Activated naive CD4-positive, alpha-beta T cell treated with anti-CD3 and anti-CD28 coated beads, Interleukin-2, amount 50 U/mL, for 72 hours (primary cell): ENCODE measurements around the gene CYB5A. TPM values are rescaled to one million over a fixed set of nuclear protein-coding genes. Genes with fewer than 3 reads are reported as not detected.
"Not testable (repeated sequence)": the region's sequence is repeated elsewhere in the genome, so short reads cannot be mapped to it uniquely, and the experiment has no call there.

Experiments
- ATAC-seq, 2 donors: fragments of 150-1000 bp; cut with Tn5 transposase; 2 replicates each; pipeline ENCODE4 v1.10.0; 2021; ENCODE audit warnings: mild to moderate bottlenecking in 2 of 2, moderate library complexity in 2 of 2
- DNase-seq, 2 donors: peaks; one replicate each; pipeline ENCODE4 v3.0.0; 2021 to 2022; ENCODE audit warnings: low spot score in 2 of 2
- H3K27ac Mint-ChIP-seq, 2 donors: one replicate each; pipeline ENCODE4 v1.8.0; 2022; ENCODE audit warnings: mild to moderate bottlenecking in 2 of 2, mixed read lengths in 2 of 2
- H3K36me3 Mint-ChIP-seq, 2 donors: one replicate each; pipeline ENCODE4 v1.8.0; 2022; ENCODE audit warnings: mixed read lengths in 2 of 2
- H3K9me3 Mint-ChIP-seq, 2 donors: one replicate each; pipeline ENCODE4 v1.8.0; 2022; ENCODE audit warnings: mixed read lengths in 2 of 2
- total RNA-seq, 2 donors: library from RNA; stranded (reverse); gene quantifications; one replicate each; pipeline ENCODE4 v1.2.3, GENCODE V29; 2022

The CYB5A gene, protein sequence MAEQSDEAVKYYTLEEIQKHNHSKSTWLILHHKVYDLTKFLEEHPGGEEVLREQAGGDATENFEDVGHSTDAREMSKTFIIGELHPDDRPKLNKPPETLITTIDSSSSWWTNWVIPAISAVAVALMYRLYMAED
- 10 to 100 TPM; 44.5 to 57.1 TPM for total RNA-seq

- ATAC-seq (peak; percentile 97 to 99), DNase-seq (peak; percentile 98 to 100)
- H3K9me3 Mint-ChIP-seq = no peaks in the 10 kb centered on the region
- peak within 1 kb of the TSS; percentile 84 to 88 for H3K27ac Mint-ChIP-seq
- H3K36me3 Mint-ChIP-seq = peaks cover 6 to 8% of the 10 kb centered on the region in 2 donors
These were observed at the start of gene CYB5A for GRCh38 chr18:74291771-74292540. Gene CYB5A, minus strand, starts transcription at chr18:74291963. Its CDS starts 88 bp downstream, at chr18:74291875.

DNA sequence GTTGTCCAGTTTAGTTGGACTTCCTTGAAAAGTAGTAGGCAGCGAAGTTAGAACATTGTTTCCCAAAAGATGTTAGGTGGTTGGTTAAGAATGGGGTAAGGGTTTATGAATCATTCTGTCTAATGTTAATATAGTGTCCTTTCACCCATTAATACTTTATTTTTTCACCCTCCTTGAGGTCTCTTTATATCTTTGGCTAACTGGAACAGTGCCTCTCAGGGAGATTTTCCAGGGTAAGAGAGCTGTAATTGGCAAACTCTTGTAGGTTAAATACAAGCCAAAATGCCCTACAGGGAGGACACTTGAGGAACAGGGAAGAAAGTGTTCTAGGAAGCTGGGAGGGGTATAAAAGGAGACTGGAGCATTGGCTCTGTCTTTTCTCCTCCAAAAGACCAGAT lies 46.1 kb upstream of the CYB5A start:
- DNase-seq (no peak), ATAC-seq (no peak)
- Mint-ChIP-seq H3K27ac (no peak overlapping the region), H3K9me3 (peaks cover 0 to 5% of the 10 kb centered on the region in 2 donors), H3K36me3 (no peaks in the 10 kb centered on the region)

DNA sequence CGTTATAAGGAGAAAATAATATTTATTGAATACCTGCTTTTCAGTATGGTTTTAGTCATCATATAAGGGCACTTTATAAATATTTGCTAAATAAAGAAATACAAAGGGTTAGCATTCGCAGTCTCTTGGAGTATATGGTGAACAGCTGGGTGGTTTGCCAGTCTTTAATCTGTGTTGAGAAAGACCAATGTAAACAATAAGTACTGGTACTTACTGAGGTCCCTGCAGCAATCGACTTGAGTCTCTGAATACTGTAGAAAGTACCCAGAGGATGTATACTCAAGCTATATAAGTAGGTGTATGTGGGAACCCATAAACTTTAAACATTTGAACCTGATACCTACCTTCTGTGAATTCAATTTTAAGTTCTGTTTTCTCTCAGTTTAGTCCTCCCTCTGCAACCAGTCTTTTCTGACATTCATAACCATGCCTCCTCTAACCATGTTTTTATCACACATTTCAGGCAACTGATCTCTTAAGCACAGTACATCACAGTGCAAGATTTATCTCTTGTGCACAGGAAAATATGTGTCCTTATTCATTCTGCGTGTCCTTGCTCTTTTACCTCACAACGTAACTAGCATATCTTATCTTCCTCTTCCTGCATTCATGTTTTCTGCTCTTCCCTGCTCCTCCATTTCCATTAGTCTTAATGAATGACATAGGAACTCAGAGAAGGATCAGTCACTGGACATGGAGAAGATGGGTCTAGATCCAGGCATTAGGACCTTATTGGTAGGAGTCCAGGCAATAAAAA lies 45.6 kb upstream of the CYB5A start:
- peaks cover 0 to 5% of the 10 kb centered on the region in 2 donors for H3K9me3 Mint-ChIP-seq
- no peak for DNase-seq
- no peak for ATAC-seq
- no peak overlapping the region for H3K27ac Mint-ChIP-seq
- no peaks in the 10 kb centered on the region for H3K36me3 Mint-ChIP-seq

- ATAC-seq (no peak), DNase-seq (no peak)
- no peaks in the 10 kb centered on the region for H3K36me3 Mint-ChIP-seq
- no peak overlapping the region for H3K27ac Mint-ChIP-seq
- peaks cover 0 to 5% of the 10 kb centered on the region in 2 donors for H3K9me3 Mint-ChIP-seq
These were observed 44.9 kb upstream of the CYB5A start for GRCh38 chr18:74336656-74337055.

GRCh38 chr18:74334242-74334893 lies 42.6 kb upstream of the CYB5A start:
- H3K36me3 Mint-ChIP-seq = no peaks in the 10 kb centered on the region
- ATAC-seq (no peak), DNase-seq (no peak)
- peaks cover 0 to 5% of the 10 kb centered on the region in 2 donors for H3K9me3 Mint-ChIP-seq
- no peak overlapping the region for H3K27ac Mint-ChIP-seq

DNA sequence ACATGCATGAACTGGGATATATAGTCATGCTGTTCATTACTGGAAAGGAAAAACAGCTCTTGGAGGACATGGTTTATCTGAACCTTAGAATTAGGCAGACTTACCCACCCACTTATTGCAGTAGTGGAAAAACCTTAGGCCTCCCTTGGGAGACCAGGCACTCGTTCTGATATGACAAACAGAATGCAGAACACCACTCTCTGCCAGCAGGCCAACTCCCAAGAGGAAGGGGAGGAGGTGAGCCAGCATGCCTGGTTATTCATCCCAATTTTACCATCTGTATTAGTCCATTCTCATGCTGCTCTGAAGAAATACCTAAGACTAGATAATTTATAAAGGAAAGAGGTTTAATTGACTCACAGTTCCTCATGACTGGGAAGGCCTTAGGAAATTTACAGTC lies 41.3 kb upstream of the CYB5A start:
- DNase-seq = no peak
- Mint-ChIP-seq H3K36me3 (no peaks in the 10 kb centered on the region), H3K9me3 (peaks cover 0 to 5% of the 10 kb centered on the region in 2 donors), H3K27ac (no peak overlapping the region)
- no peak for ATAC-seq

GRCh38 chr18:74331404-74331803 lies 39.6 kb upstream of the CYB5A start:
- H3K36me3 Mint-ChIP-seq = no peaks in the 10 kb centered on the region
- DNase-seq (no peak), ATAC-seq (no peak)
- H3K27ac Mint-ChIP-seq = no peak overlapping the region
- peaks cover 0 to 5% of the 10 kb centered on the region in 2 donors for H3K9me3 Mint-ChIP-seq

- no peaks in the 10 kb centered on the region for H3K36me3 Mint-ChIP-seq
- no peak for ATAC-seq
These were observed 38.0 kb upstream of the CYB5A start for GRCh38 chr18:74329688-74330205.

DNA sequence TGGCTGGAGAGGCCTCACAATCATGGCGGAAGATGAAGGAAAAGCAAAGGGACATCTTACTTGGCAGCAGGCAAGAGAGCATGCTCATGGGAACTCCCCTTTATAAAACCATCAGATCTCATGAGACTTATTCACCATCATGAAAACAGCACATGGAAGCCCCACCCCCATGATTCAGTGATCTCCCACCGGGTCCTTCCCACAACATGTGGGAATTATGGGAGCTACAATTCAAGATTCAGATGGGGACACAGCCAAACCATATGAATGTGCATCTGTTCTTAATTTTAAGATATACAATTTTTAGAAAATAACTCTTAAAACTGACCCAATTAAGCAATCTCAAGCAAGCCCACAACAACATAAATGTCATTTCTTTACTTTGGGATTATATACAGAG lies 36.4 kb upstream of the CYB5A start:
- DNase-seq = no peak
- no peak for ATAC-seq
- H3K36me3 Mint-ChIP-seq = no peaks in the 10 kb centered on the region
- H3K27ac Mint-ChIP-seq = no peak overlapping the region
- H3K9me3 Mint-ChIP-seq = peaks cover 0 to 1% of the 10 kb centered on the region in 2 donors

More at GRCh38 chr18:74329688-74330205, 38.0 kb upstream of the CYB5A start:
- no peak overlapping the region for H3K27ac Mint-ChIP-seq
- DNase-seq = no peak
- peaks cover 0 to 5% of the 10 kb centered on the region in 2 donors for H3K9me3 Mint-ChIP-seq

DNA sequence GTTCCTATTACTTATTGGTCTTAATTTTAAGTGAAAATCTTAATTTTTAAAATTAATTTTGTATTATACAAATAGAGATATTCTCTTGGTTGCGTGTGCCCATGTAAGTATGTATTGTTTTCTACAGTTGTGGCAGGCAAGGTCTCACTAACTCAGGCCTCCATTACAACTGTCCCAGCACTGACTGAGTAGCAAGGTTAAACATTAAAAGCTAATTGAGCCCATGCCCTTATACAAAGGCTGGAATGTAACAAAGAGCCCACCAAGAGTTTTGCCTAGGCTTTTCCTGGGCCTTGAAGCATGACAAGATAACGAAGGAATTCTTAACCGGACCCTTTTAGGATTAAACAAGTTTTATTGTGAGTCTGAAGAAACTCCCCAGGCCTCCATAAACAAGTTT lies 35.0 kb upstream of the CYB5A start:
- not testable (repeated sequence) for H3K36me3 Mint-ChIP-seq, H3K27ac Mint-ChIP-seq, H3K9me3 Mint-ChIP-seq, ATAC-seq, DNase-seq

- DNase-seq (no peak), ATAC-seq (no peak)
- Mint-ChIP-seq H3K27ac (no peak overlapping the region), H3K36me3 (no peaks in the 10 kb centered on the region), H3K9me3 (no peaks in the 10 kb centered on the region)
These were observed 34.5 kb upstream of the CYB5A start for GRCh38 chr18:74326231-74326630.

- ATAC-seq (no peak), DNase-seq (no peak)
- no peaks in the 10 kb centered on the region for H3K9me3 Mint-ChIP-seq
- H3K36me3 Mint-ChIP-seq = no peaks in the 10 kb centered on the region
- H3K27ac Mint-ChIP-seq = no peak overlapping the region
These were observed 24.8 kb upstream of the CYB5A start for GRCh38 chr18:74316257-74317170.

- no peak for DNase-seq
- ATAC-seq = no peak
- H3K36me3 Mint-ChIP-seq = no peaks in the 10 kb centered on the region
- no peak within 1 kb of the TSS for H3K27ac Mint-ChIP-seq
- no peaks in the 10 kb centered on the region for H3K9me3 Mint-ChIP-seq
These were observed 23.9 kb upstream of the CYB5A start, which contains the start of gene C18orf63 for GRCh38 chr18:74315464-74316256. Gene C18orf63, plus strand, starts transcription at chr18:74315839. Its CDS starts 2,027 bp downstream, at chr18:74317866.

GRCh38 chr18:74314759-74315463 lies 23.1 kb upstream of the CYB5A start:
- Mint-ChIP-seq H3K27ac (no peak overlapping the region), H3K9me3 (no peaks in the 10 kb centered on the region), H3K36me3 (no peaks in the 10 kb centered on the region)
- no peak for ATAC-seq
- DNase-seq = no peak
